Ishikawa (cell line): ENCODE data around the gene LRRK2.

Source experiments
- CEBPB ChIP-seq: IDR thresholded peaks from 2 replicates; pipeline ENCODE4 v1.6.1; 2012
- CREB1 ChIP-seq: IDR thresholded peaks from 2 replicates; pipeline ENCODE4 v1.6.1; 2012; ENCODE audit warnings: low read depth
- EGR1 ChIP-seq: IDR thresholded peaks from 2 replicates; pipeline ENCODE4 v1.6.1; 2012
- EP300 ChIP-seq: IDR thresholded peaks from 2 replicates; pipeline ENCODE4 v1.6.1; 2012; ENCODE audit warnings: borderline replicate concordance
- FOXM1 ChIP-seq: IDR thresholded peaks from 2 replicates; pipeline ENCODE4 v1.6.1; 2012; ENCODE audit warnings: low read depth, borderline replicate concordance
- MAX ChIP-seq: IDR thresholded peaks from 2 replicates; pipeline ENCODE4 v1.6.1; 2012
- NFIC ChIP-seq: IDR thresholded peaks from 2 replicates; pipeline ENCODE4 v1.6.1; 2012
- RAD21 ChIP-seq: IDR thresholded peaks from 2 replicates; pipeline ENCODE4 v1.6.1; 2012; ENCODE audit warnings: low read depth
- REST ChIP-seq: IDR thresholded peaks from 2 replicates; pipeline ENCODE4 v1.6.1; 2012; ENCODE audit warnings: low read depth, mild to moderate bottlenecking
- TAF1 ChIP-seq: IDR thresholded peaks from 2 replicates; pipeline ENCODE4 v1.6.1; 2012; ENCODE audit warnings: low read depth, mild to moderate bottlenecking
- TCF12 ChIP-seq: IDR thresholded peaks from 2 replicates; pipeline ENCODE4 v1.6.1; 2012; ENCODE audit warnings: low read depth
- TEAD4 ChIP-seq: IDR thresholded peaks from 2 replicates; pipeline ENCODE4 v1.6.1; 2012
- USF1 ChIP-seq: IDR thresholded peaks from 2 replicates; pipeline ENCODE4 v1.6.1; 2012
- YY1 ChIP-seq: IDR thresholded peaks from 2 replicates; pipeline ENCODE4 v1.6.1; 2012; ENCODE audit warnings: low read depth
- ZBTB7A ChIP-seq: IDR thresholded peaks from 2 replicates; pipeline ENCODE4 v1.6.1; 2012; ENCODE audit warnings: low read depth

Gene LRRK2

GRCh38 chr12:40225337-40225983 is 663 bp downstream of the LRRK2 start:
- TF ChIP-seq REST = no peak
- TF ChIP-seq TAF1 = no peak
- TF ChIP-seq ZBTB7A = no peak
- no peak for TF ChIP-seq CEBPB
- TF ChIP-seq MAX = no peak
- no peak for TF ChIP-seq TEAD4
- TF ChIP-seq TCF12 = no peak
- no peak for TF ChIP-seq EGR1
- TF ChIP-seq FOXM1 = no peak
- TF ChIP-seq RAD21 = no peak
- no peak for TF ChIP-seq CREB1
- TF ChIP-seq NFIC = no peak
- no peak for TF ChIP-seq EP300

- TF ChIP-seq YY1 (no peak), TEAD4 (no peak), TAF1 (no peak), EGR1 (no peak), NFIC (no peak), CEBPB (no peak), FOXM1 (no peak), ZBTB7A (no peak), RAD21 (no peak), TCF12 (no peak), EP300 (no peak), CREB1 (no peak), USF1 (no peak), MAX (no peak), REST (no peak)
Measured at GRCh38 chr12:40225984-40226602, 1.3 kb downstream of the LRRK2 start.

- TF ChIP-seq TCF12 = no peak
Measured at GRCh38 chr12:40226705-40227104, 1.9 kb downstream of the LRRK2 start.

- TF ChIP-seq EGR1 (no peak), TEAD4 (no peak), YY1 (no peak), CEBPB (no peak), ZBTB7A (no peak), TCF12 (no peak), RAD21 (no peak), CREB1 (no peak), REST (no peak), NFIC (no peak), MAX (no peak), TAF1 (no peak), USF1 (no peak), EP300 (no peak), FOXM1 (no peak)
Measured at GRCh38 chr12:40227447-40227846, 2.6 kb downstream of the LRRK2 start.
